T-helper 17 cell (primary cell): Measurements from ENCODE around the gene SP140. TPM values are rescaled to one million over a fixed set of nuclear protein-coding genes. Genes with fewer than 3 reads are reported as not detected.
A peak's percentile ranks its signal among the peaks of the same experiment; 100 is the strongest.
"Not testable (repeated sequence)": the region's sequence is repeated elsewhere in the genome, so short reads cannot be mapped to it uniquely, and the experiment has no call there.

Experiments
- ATAC-seq: fragments of 150-1000 bp; cut with Tn5 transposase; 2 replicates; pipeline ENCODE4 v1.10.0; 2021; ENCODE audit warnings: mild to moderate bottlenecking, moderate library complexity
- DNase-seq, 3 donors: peaks; one replicate each; pipeline versions ENCODE4 v3.0.0 to v3.0.0-alpha.2; 2020 to 2021
- H3K9me3 ChIP-seq: one replicate; pipeline ENCODE4 v1.7.0; 2013; ENCODE audit warnings: low read length, mild to moderate bottlenecking; ENCODE audit not compliant: control insufficient read depth, poor library complexity, severe bottlenecking
- H3K27ac Mint-ChIP-seq: one replicate; pipeline ENCODE4 v1.8.0; 2022; ENCODE audit warnings: mild to moderate bottlenecking, moderate library complexity, mixed read lengths
- H3K27me3 Mint-ChIP-seq: one replicate; pipeline ENCODE4 v1.8.0; 2022; ENCODE audit warnings: mixed read lengths
- H3K36me3 Mint-ChIP-seq: one replicate; pipeline ENCODE4 v1.8.0; 2022; ENCODE audit warnings: low read depth, mixed read lengths
- H3K4me1 Mint-ChIP-seq: one replicate; pipeline ENCODE4 v1.8.0; 2022; ENCODE audit warnings: mild to moderate bottlenecking, mixed read lengths
- H3K4me3 Mint-ChIP-seq: one replicate; pipeline ENCODE4 v1.8.0; 2022; ENCODE audit warnings: mild to moderate bottlenecking, moderate library complexity, mixed read lengths
- total RNA-seq, 4 donors: library from RNA in 2 of 4; stranded (reverse) in 2 of 4; gene quantifications; one replicate each; pipeline ENCODE4 v1.2.3 and lab custom pipeline; 2022 to 2026

Gene SP140
- total RNA-seq, 2 donors from 2014 or later, result 67.2 to 68.2 TPM

GRCh38 chr2:230268606-230269243, 43.2 kb downstream of the SP140 start:
- peaks cover 19% of the 10 kb centered on the region for H3K36me3 Mint-ChIP-seq
- ATAC-seq (no peak), DNase-seq (no peak)
- H3K4me3 Mint-ChIP-seq, result no peak overlapping the region
- no peaks in the 10 kb centered on the region for H3K27me3 Mint-ChIP-seq
- no peaks in the 10 kb centered on the region for H3K9me3 ChIP-seq
- peaks cover 19% of the 10 kb centered on the region for H3K4me1 Mint-ChIP-seq
- H3K27ac Mint-ChIP-seq, result no peak overlapping the region

- no peak overlapping the region for H3K4me3 Mint-ChIP-seq
- peaks cover 19% of the 10 kb centered on the region for H3K36me3 Mint-ChIP-seq
- no peak for ATAC-seq
- DNase-seq, result no peak
- peaks cover 12% of the 10 kb centered on the region for H3K4me1 Mint-ChIP-seq
- H3K27me3 Mint-ChIP-seq, result no peaks in the 10 kb centered on the region
- H3K27ac Mint-ChIP-seq, result no peak overlapping the region
- no peaks in the 10 kb centered on the region for H3K9me3 ChIP-seq
Measured at GRCh38 chr2:230269715-230270114, 44.2 kb downstream of the SP140 start.

- H3K9me3 ChIP-seq, result no peaks in the 10 kb centered on the region
- ATAC-seq (no peak), DNase-seq (no peak)
- H3K27me3 Mint-ChIP-seq, result no peaks in the 10 kb centered on the region
- peaks cover 8% of the 10 kb centered on the region for H3K4me1 Mint-ChIP-seq
- H3K27ac Mint-ChIP-seq, result no peak overlapping the region
- H3K36me3 Mint-ChIP-seq, result peaks cover 2% of the 10 kb centered on the region
- H3K4me3 Mint-ChIP-seq, result no peak overlapping the region
Measured at GRCh38 chr2:230282936-230283335, 57.4 kb downstream of the SP140 start.

GRCh38 chr2:230286048-230286447, 60.5 kb downstream of the SP140 start:
- H3K36me3 Mint-ChIP-seq, result peaks cover 9% of the 10 kb centered on the region

GRCh38 chr2:230289311-230289710, 63.8 kb downstream of the SP140 start:
- not testable (repeated sequence) for H3K27me3 Mint-ChIP-seq, H3K4me1 Mint-ChIP-seq, DNase-seq, H3K4me3 Mint-ChIP-seq, ATAC-seq, H3K9me3 ChIP-seq, H3K27ac Mint-ChIP-seq
- peaks cover 17% of the 10 kb centered on the region for H3K36me3 Mint-ChIP-seq

More at GRCh38 chr2:230286048-230286447, 60.5 kb downstream of the SP140 start:
- Mint-ChIP-seq H3K4me3 (no peak overlapping the region), H3K27ac (no peak overlapping the region), H3K4me1 (peaks cover 9% of the 10 kb centered on the region), H3K27me3 (no peaks in the 10 kb centered on the region)
- no peak for DNase-seq
- H3K9me3 ChIP-seq, result no peaks in the 10 kb centered on the region
- no peak for ATAC-seq

- peaks cover 11% of the 10 kb centered on the region for H3K9me3 ChIP-seq
- Mint-ChIP-seq H3K27ac (no peak overlapping the region), H3K27me3 (no peaks in the 10 kb centered on the region), H3K36me3 (peaks cover 31% of the 10 kb centered on the region), H3K4me3 (no peak overlapping the region), H3K4me1 (peaks cover 2% of the 10 kb centered on the region)
- DNase-seq (no peak), ATAC-seq (no peak)
Measured at GRCh38 chr2:230295192-230295591, 69.7 kb downstream of the SP140 start.

GRCh38 chr2:230296917-230297316, 71.4 kb downstream of the SP140 start:
- no peaks in the 10 kb centered on the region for H3K27me3 Mint-ChIP-seq
- ATAC-seq (no peak), DNase-seq (no peak)
- H3K4me3 Mint-ChIP-seq, result no peak overlapping the region
- H3K27ac Mint-ChIP-seq, result no peak overlapping the region
- peaks cover 2% of the 10 kb centered on the region for H3K4me1 Mint-ChIP-seq
- H3K9me3 ChIP-seq, result peaks cover 11% of the 10 kb centered on the region
- peaks cover 25% of the 10 kb centered on the region for H3K36me3 Mint-ChIP-seq

GRCh38 chr2:230299618-230300017, 74.1 kb downstream of the SP140 start:
- Mint-ChIP-seq H3K4me3 (no peak overlapping the region), H3K36me3 (peaks cover 17% of the 10 kb centered on the region), H3K27me3 (no peaks in the 10 kb centered on the region), H3K4me1 (no peaks in the 10 kb centered on the region), H3K27ac (no peak overlapping the region)
- DNase-seq, result no peak
- ATAC-seq, result no peak
- H3K9me3 ChIP-seq, result peaks cover 7% of the 10 kb centered on the region

- Mint-ChIP-seq H3K36me3 (peaks cover under 1% of the 10 kb centered on the region), H3K27ac (no peak overlapping the region), H3K27me3 (no peaks in the 10 kb centered on the region), H3K4me3 (no peak overlapping the region), H3K4me1 (peaks cover 6% of the 10 kb centered on the region)
- DNase-seq (no peak), ATAC-seq (no peak)
- no peaks in the 10 kb centered on the region for H3K9me3 ChIP-seq
Measured at GRCh38 chr2:230305416-230306275, 80.1 kb downstream of the SP140 start.

GRCh38 chr2:230306474-230306873, 80.9 kb downstream of the SP140 start:
- ATAC-seq (no peak), DNase-seq (no peak)
- H3K4me3 Mint-ChIP-seq, result no peak overlapping the region
- H3K9me3 ChIP-seq, result no peaks in the 10 kb centered on the region
- no peaks in the 10 kb centered on the region for H3K36me3 Mint-ChIP-seq
- peaks cover 6% of the 10 kb centered on the region for H3K4me1 Mint-ChIP-seq
- H3K27ac Mint-ChIP-seq, result no peak overlapping the region
- no peaks in the 10 kb centered on the region for H3K27me3 Mint-ChIP-seq

GRCh38 chr2:230307485-230307884, 81.9 kb downstream of the SP140 start:
- no peaks in the 10 kb centered on the region for H3K9me3 ChIP-seq
- DNase-seq (no peak), ATAC-seq (no peak)
- H3K4me1 Mint-ChIP-seq, result peaks cover 6% of the 10 kb centered on the region
- H3K36me3 Mint-ChIP-seq, result no peaks in the 10 kb centered on the region
- H3K4me3 Mint-ChIP-seq, result no peak overlapping the region
- H3K27me3 Mint-ChIP-seq, result no peaks in the 10 kb centered on the region
- no peak overlapping the region for H3K27ac Mint-ChIP-seq

- Mint-ChIP-seq H3K27ac (peak overlapping the region; percentile 47), H3K27me3 (no peaks in the 10 kb centered on the region), H3K36me3 (peaks cover 5% of the 10 kb centered on the region), H3K4me3 (no peak overlapping the region), H3K4me1 (peaks cover 6% of the 10 kb centered on the region)
- ATAC-seq, result no peak
- DNase-seq, result no peak
- no peaks in the 10 kb centered on the region for H3K9me3 ChIP-seq
Measured at GRCh38 chr2:230308402-230309000, 83.0 kb downstream of the SP140 start.

- not testable (repeated sequence) for H3K4me3 Mint-ChIP-seq, ATAC-seq, H3K27me3 Mint-ChIP-seq, H3K9me3 ChIP-seq, H3K27ac Mint-ChIP-seq, DNase-seq
- peaks cover 10% of the 10 kb centered on the region for H3K36me3 Mint-ChIP-seq
- H3K4me1 Mint-ChIP-seq, result peaks cover 15% of the 10 kb centered on the region
Measured at GRCh38 chr2:230310792-230311191, 85.3 kb downstream of the SP140 start.
